Measurements from ENCODE around the gene A1BG.

Gene A1BG

GRCh38 chr19:58386576-58387337, 33.5 kb upstream of the A1BG start, which contains the start of gene RPS5:
TSS of gene RPS5 (plus strand) at chr19:58387269. CDS start at chr19:58388138, 869 bp downstream.
- Histone ChIP-seq H3K9me3 (ENCODE audit: control insufficient read depth, insufficient read depth, low read depth, low read length) (no peaks in the 10 kb centered on the region), H3K27ac (ENCODE audit: extremely low read depth, low read depth, low read length) (peak within 1 kb of the TSS; percentile 100), H3K4me3 (ENCODE audit: low read depth, low read length) (peak within 1 kb of the TSS; percentile 77), H3K4me1 (ENCODE audit: control insufficient read depth, insufficient read depth, low read length) (peaks cover 16% of the 10 kb centered on the region), H3K36me3 (ENCODE audit: control insufficient read depth in 2 of 2, insufficient read depth in 1 of 2, low read length in 2 of 2) (peaks cover 37 to 40% of the 10 kb centered on the region in 2 experiments)
- POLR2A ChIA-PET = interaction anchor here (1.1 to 4.2 kb wide), 8 partner anchors 9 to 157 kb away, joined by 3 to 28 read pairs (median 5); partner anchors contain the start of genes TRIM28, ZNF446, ZNF497 and ZNF584
- CTCF ChIA-PET = no interaction called here
- no peak for TF ChIP-seq ZNF837 (tag by site-specific recombination; IDR thresholded peaks at IDR 0.05)
- TF ChIP-seq EGR2 (tag by site-specific recombination; IDR thresholded peaks at IDR 0.05; ENCODE audit: low read depth) = 0 out of 2 replicates have a peak, but pooled peaks have one; percentile 15
- TF ChIP-seq GLI4 (tag by site-specific recombination; IDR thresholded peaks at IDR 0.05) = no peak; the same call in 1 of the 2 replicates
- TF ChIP-seq ZNF514 (tag by site-specific recombination; IDR thresholded peaks at IDR 0.05) = no peak
- peak; percentile 80; the same call in 1 of the 2 replicates for TF ChIP-seq ZNF561 (tag by site-specific recombination; IDR thresholded peaks at IDR 0.05; ENCODE audit: borderline replicate concordance)
- TF ChIP-seq ZNF174 (tag by site-specific recombination; IDR thresholded peaks at IDR 0.05) = no peak
- peak; percentile 36; the same call in 1 of the 2 replicates for TF ChIP-seq REST (tag by site-specific recombination; IDR thresholded peaks at IDR 0.05)
- TF ChIP-seq ZNF221 (tag by site-specific recombination; IDR thresholded peaks at IDR 0.05; ENCODE audit: borderline replicate concordance) = no peak
- TF ChIP-seq ZBTB49 (tag by site-specific recombination; IDR thresholded peaks at IDR 0.05; ENCODE audit: low read depth) = no peak
- TF ChIP-seq IKZF3 (tag by site-specific recombination; IDR thresholded peaks at IDR 0.05) = no peak
- 0 out of 2 replicates have a peak, but pooled peaks have one; percentile 30 for TF ChIP-seq ZNF660 (tag by site-specific recombination; IDR thresholded peaks at IDR 0.05)
- TF ChIP-seq ZNF394 (tag by site-specific recombination; IDR thresholded peaks at IDR 0.05; ENCODE audit: borderline replicate concordance) = 0 out of 2 replicates have a peak, but pooled peaks have one; percentile 11
- 0 out of 2 replicates have a peak, but pooled peaks have one; percentile 79 for TF ChIP-seq ZEB2 (tag by site-specific recombination; IDR thresholded peaks at IDR 0.05)
- no peak for TF ChIP-seq ZNF558 (tag by site-specific recombination; IDR thresholded peaks at IDR 0.05)
- peak; percentile 62 for TF ChIP-seq YY1 (tag by site-specific recombination; IDR thresholded peaks at IDR 0.05)
- TF ChIP-seq PRDM4 (tag by site-specific recombination; IDR thresholded peaks at IDR 0.05) = peak; percentile 10; the same call in 1 of the 2 replicates
- no peak for TF ChIP-seq ZNF707 (tag by site-specific recombination; IDR thresholded peaks at IDR 0.05)
- TF ChIP-seq ZNF654 (tag by site-specific recombination; IDR thresholded peaks at IDR 0.05; ENCODE audit: low read depth) = no peak
- TF ChIP-seq ZNF391 (tag by site-specific recombination; IDR thresholded peaks at IDR 0.05; ENCODE audit: borderline replicate concordance, low read depth) = peak; percentile 62; the same call in 1 of the 2 replicates
- 0 out of 2 replicates have a peak, but pooled peaks have one; percentile 15 for TF ChIP-seq ZFHX2 (tag by site-specific recombination; conservative IDR thresholded peaks at IDR 0.05)
- TF ChIP-seq ZNF169 (tag by site-specific recombination; IDR thresholded peaks at IDR 0.05) = no peak
- no peak; the same call in 1 of the 2 replicates for TF ChIP-seq INSM2 (tag by site-specific recombination; IDR thresholded peaks at IDR 0.05)
- no peak for TF ChIP-seq ELK4 (IDR thresholded peaks at IDR 0.05; ENCODE audit: borderline replicate concordance, low read depth, low read length)

Data from HEK293 (cell line).